HepG2 (cell line): ENCODE measurements around the gene INO80B. TPM values are rescaled to one million over a fixed set of nuclear protein-coding genes. Genes with fewer than 3 reads are reported as not detected.

Source experiments
- ARNT ChIP-seq: fragments of 450-650 bp; IDR thresholded peaks from 2 replicates; pipeline ENCODE4 v1.6.1; 2017
- CBFB ChIP-seq: sonication (generic); formaldehyde crosslinking; IDR thresholded peaks from 2 replicates; pipeline ENCODE4 v1.4.0; 2020; ENCODE audit warnings: missing genetic modification reagents
- CEBPG ChIP-seq: IDR thresholded peaks from 2 replicates; pipeline ENCODE4 v1.6.1; 2016
- PRMT3 ChIP-seq: sonication (generic); formaldehyde crosslinking; IDR thresholded peaks from 2 replicates; pipeline ENCODE4 v1.8.1; 2022; ENCODE audit warnings: low read depth, mild to moderate bottlenecking, moderate library complexity, missing genetic modification reagents, borderline replicate concordance
- SP140L ChIP-seq: sonication (generic); formaldehyde crosslinking; IDR thresholded peaks from 2 replicates; pipeline ENCODE4 v1.4.0; 2020; ENCODE audit warnings: missing genetic modification reagents, borderline replicate concordance
- SSRP1 ChIP-seq: IDR thresholded peaks from 2 replicates; pipeline ENCODE4 v1.6.1; 2016; ENCODE audit warnings: control low read depth
- STAG1 ChIP-seq: sonication (generic); formaldehyde crosslinking; IDR thresholded peaks from 2 replicates; pipeline ENCODE4 v1.4.0; 2020; ENCODE audit warnings: missing genetic modification reagents
- U2AF1 ChIP-seq: fragments of 200-400 bp; formaldehyde crosslinking; optimal IDR thresholded peaks from 2 replicates; pipeline ENCODE3; 2017; ENCODE audit warnings: mild to moderate bottlenecking, low read depth, low read length
- ZBTB20 ChIP-seq: sonication (generic); formaldehyde crosslinking; IDR thresholded peaks from 2 replicates; pipeline ENCODE4 v1.8.1; 2023; ENCODE audit warnings: missing genetic modification reagents, low read depth, mild to moderate bottlenecking, borderline replicate concordance
- ZNF136 ChIP-seq: sonication (generic); formaldehyde crosslinking; IDR thresholded peaks from 2 replicates; pipeline ENCODE4 v1.8.1; 2022; ENCODE audit warnings: low read depth, mild to moderate bottlenecking, moderate library complexity, missing genetic modification reagents
- ZNF260 ChIP-seq: sonication (generic); formaldehyde crosslinking; IDR thresholded peaks from 2 replicates; pipeline ENCODE4 v1.4.0; 2020; ENCODE audit warnings: missing genetic modification reagents, low read depth, mild to moderate bottlenecking, borderline replicate concordance
- ZNF44 ChIP-seq: sonication (generic); formaldehyde crosslinking; IDR thresholded peaks from 2 replicates; pipeline ENCODE4 v1.5.1; 2020; ENCODE audit warnings: mild to moderate bottlenecking, missing genetic modification reagents
- ZNF468 ChIP-seq: sonication (generic); formaldehyde crosslinking; IDR thresholded peaks from 2 replicates; pipeline ENCODE4 v1.8.0; 2022; ENCODE audit warnings: mild to moderate bottlenecking, moderate library complexity, missing genetic modification reagents
- ZNF543 ChIP-seq: sonication (generic); formaldehyde crosslinking; IDR thresholded peaks from 2 replicates; pipeline ENCODE4 v1.4.0; 2020; ENCODE audit warnings: mild to moderate bottlenecking, missing genetic modification reagents
- ZNF605 ChIP-seq: sonication (generic); formaldehyde crosslinking; IDR thresholded peaks from 2 replicates; pipeline ENCODE4 v1.8.0; 2022; ENCODE audit warnings: mild to moderate bottlenecking, missing genetic modification reagents
- ZNF724P ChIP-seq: sonication (generic); formaldehyde crosslinking; IDR thresholded peaks from 2 replicates; pipeline ENCODE4 v1.8.0; 2022; ENCODE audit warnings: missing genetic modification reagents, borderline replicate concordance
- ZNF75D ChIP-seq: sonication (generic); formaldehyde crosslinking; IDR thresholded peaks from 2 replicates; pipeline ENCODE4 v1.8.1; 2023; ENCODE audit warnings: missing genetic modification reagents, mild to moderate bottlenecking, borderline replicate concordance
- ZNF790 ChIP-seq: sonication (generic); formaldehyde crosslinking; IDR thresholded peaks from 2 replicates; pipeline ENCODE4 v1.8.0; 2022; ENCODE audit warnings: missing genetic modification reagents, mild to moderate bottlenecking, borderline replicate concordance
- ZSCAN12 ChIP-seq: sonication (generic); formaldehyde crosslinking; IDR thresholded peaks from 2 replicates; pipeline ENCODE4 v1.9.0; 2021; ENCODE audit warnings: mild to moderate bottlenecking, missing genetic modification reagents
- ZZZ3 ChIP-seq: sonication (generic); formaldehyde crosslinking; IDR thresholded peaks from 2 replicates; pipeline ENCODE4 v1.4.0; 2020; ENCODE audit warnings: missing genetic modification reagents, mild to moderate bottlenecking, borderline replicate concordance
- polyA plus RNA-seq, 8 experiments: library from polyadenylated mRNA; depleted of rRNA in 3 of 8; stranded (reverse) in 7 of 8; unstranded in 1 of 8; fragments of >200 nt; fragmentation: Illumina TruSeq in 4 of 8; extraction: Trizol in 4 of 8; gene quantifications; 2 replicates each; pipeline versions ENCODE4 v1.2.1 to v1.2.3, GENCODE V29; 2011 to 2016; ENCODE audit warnings: low read depth in 4 of 8, missing spikeins in 1 of 8, mixed read lengths in 1 of 8; ENCODE audit not compliant: insufficient read depth in 1 of 8
- total RNA-seq, 5 experiments: library from RNA; depleted of rRNA; stranded (reverse); fragments of >200 nt; fragmentation: Illumina TruSeq; extraction: Trizol; gene quantifications; 2 replicates each; pipeline ENCODE4 v1.2.3, GENCODE V29; 2016; ENCODE audit warnings: low read depth in 1 of 5
- TF ChIP-seq, protein P1 (sequence below): sonication (generic); formaldehyde crosslinking; conservative IDR thresholded peaks from 2 replicates; pipeline ENCODE4 v1.8.0; 2022; ENCODE audit warnings: missing genetic modification reagents
- TF ChIP-seq, protein P2 (sequence below): sonication (generic); formaldehyde crosslinking; IDR thresholded peaks from 2 replicates; pipeline ENCODE4 v1.4.0; 2020; ENCODE audit warnings: missing genetic modification reagents, borderline replicate concordance

The INO80B gene
- total and polyA plus RNA-seq, 2 of the 13 experiments (the other 11 are each of a cell fraction or from before 2014, with no cell fraction given) = 6.2 to 14.5 TPM

DNA sequence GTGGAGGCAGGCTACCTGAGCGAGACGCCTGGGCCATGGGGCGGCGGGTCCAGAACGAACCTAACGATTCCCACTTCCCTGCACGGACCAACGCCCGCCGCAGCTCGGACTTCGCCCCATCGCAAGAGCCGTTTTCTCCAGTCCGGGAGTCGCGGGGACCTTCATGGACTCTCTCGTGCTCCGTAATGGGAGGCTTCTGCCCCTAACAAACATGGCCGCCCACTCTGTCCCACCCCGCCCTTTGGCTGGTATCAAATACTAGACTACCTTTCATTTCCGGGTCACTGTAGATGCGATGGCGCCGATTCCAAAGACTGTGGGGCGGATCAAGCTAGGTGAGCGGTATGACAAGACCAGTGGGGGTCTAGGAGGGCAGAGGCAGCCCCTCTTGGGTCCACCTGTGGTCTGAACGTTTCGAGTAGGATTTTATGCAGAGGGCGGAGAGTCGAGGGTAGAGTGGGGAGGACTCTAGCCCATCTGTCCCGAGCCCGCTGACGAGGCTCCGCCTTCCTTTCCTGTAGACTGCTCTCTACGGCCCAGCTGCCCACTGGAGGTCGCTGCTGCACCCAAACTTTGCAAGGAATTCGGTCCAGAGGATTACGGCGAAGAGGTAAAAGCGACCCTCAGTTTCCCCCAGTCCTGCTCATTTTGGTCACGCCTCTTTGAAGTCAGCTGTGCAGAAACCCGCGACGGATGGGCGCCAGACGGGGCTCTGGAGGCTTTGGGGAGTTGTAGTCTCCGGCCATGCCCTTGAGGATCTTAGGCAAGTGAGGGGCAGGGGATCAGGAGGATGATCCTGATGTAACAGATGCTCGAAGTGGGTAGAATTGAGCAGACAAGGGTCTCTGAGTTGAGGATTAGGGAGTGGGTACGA is 28.2 kb downstream of the INO80B start, which contains the start of the genes CCDC142 and TTC31 (continued):
- TF ChIP-seq ZNF543 (CRISPR knock-in tag) (0 out of 2 replicates have a peak, but pooled peaks have one; percentile 85), ARNT (no peak), SP140L (CRISPR knock-in tag) (no peak), CBFB (CRISPR knock-in tag) (0 out of 2 replicates have a peak, but pooled peaks have one; percentile 44), STAG1 (peak; percentile 90), ZNF468 (CRISPR knock-in tag) (peak; percentile 7; the same call in 1 of the 2 replicates), ZNF605 (CRISPR knock-in tag) (peak; percentile 98), ZSCAN12 (CRISPR knock-in tag) (no peak; the same call in 1 of the 2 replicates), CEBPG (peak; percentile 17; the same call in 1 of the 2 replicates), ZNF75D (CRISPR knock-in tag) (no peak), U2AF1 (peak; percentile 86), ZZZ3 (CRISPR knock-in tag) (no peak), ZNF790 (CRISPR knock-in tag) (no peak), ZNF44 (no peak; the same call in 1 of the 2 replicates), ZBTB20 (CRISPR knock-in tag) (no peak; the same call in 1 of the 2 replicates), ZNF260 (no peak), PRMT3 (CRISPR knock-in tag) (peak; percentile 79; the same call in 1 of the 2 replicates), ZNF724P (CRISPR knock-in tag) (peak; percentile 51), ZNF136 (CRISPR knock-in tag) (peak; percentile 74), SSRP1 (peak; percentile 82; the same call in 1 of the 2 replicates)
- TF ChIP-seq, protein P1, sequence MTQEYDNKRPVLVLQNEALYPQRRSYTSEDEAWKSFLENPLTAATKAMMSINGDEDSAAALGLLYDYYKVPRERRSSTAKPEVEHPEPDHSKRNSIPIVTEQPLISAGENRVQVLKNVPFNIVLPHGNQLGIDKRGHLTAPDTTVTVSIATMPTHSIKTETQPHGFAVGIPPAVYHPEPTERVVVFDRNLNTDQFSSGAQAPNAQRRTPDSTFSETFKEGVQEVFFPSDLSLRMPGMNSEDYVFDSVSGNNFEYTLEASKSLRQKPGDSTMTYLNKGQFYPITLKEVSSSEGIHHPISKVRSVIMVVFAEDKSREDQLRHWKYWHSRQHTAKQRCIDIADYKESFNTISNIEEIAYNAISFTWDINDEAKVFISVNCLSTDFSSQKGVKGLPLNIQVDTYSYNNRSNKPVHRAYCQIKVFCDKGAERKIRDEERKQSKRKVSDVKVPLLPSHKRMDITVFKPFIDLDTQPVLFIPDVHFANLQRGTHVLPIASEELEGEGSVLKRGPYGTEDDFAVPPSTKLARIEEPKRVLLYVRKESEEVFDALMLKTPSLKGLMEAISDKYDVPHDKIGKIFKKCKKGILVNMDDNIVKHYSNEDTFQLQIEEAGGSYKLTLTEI (CRISPR knock-in tag) = no peak
- TF ChIP-seq, protein P2, sequence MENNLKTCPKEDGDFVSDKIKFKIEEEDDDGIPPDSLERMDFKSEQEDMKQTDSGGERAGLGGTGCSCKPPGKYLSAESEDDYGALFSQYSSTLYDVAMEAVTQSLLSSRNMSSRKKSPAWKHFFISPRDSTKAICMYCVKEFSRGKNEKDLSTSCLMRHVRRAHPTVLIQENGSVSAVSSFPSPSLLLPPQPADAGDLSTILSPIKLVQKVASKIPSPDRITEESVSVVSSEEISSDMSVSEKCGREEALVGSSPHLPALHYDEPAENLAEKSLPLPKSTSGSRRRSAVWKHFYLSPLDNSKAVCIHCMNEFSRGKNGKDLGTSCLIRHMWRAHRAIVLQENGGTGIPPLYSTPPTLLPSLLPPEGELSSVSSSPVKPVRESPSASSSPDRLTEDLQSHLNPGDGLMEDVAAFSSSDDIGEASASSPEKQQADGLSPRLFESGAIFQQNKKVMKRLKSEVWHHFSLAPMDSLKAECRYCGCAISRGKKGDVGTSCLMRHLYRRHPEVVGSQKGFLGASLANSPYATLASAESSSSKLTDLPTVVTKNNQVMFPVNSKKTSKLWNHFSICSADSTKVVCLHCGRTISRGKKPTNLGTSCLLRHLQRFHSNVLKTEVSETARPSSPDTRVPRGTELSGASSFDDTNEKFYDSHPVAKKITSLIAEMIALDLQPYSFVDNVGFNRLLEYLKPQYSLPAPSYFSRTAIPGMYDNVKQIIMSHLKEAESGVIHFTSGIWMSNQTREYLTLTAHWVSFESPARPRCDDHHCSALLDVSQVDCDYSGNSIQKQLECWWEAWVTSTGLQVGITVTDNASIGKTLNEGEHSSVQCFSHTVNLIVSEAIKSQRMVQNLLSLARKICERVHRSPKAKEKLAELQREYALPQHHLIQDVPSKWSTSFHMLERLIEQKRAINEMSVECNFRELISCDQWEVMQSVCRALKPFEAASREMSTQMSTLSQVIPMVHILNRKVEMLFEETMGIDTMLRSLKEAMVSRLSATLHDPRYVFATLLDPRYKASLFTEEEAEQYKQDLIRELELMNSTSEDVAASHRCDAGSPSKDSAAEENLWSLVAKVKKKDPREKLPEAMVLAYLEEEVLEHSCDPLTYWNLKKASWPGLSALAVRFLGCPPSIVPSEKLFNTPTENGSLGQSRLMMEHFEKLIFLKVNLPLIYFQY (CRISPR knock-in tag) = peak; percentile 20; the same call in 1 of the 2 replicates
